GM19025 (cell line): ENCODE results near the gene EGFL7.

Experiments
- ATAC-seq: cut with Tn5 transposase; IDR thresholded peaks from one replicate; pipeline ENCODE4 v1.9.1; 2021; ENCODE audit warnings: mild to moderate bottlenecking, low read depth, moderate library complexity; ENCODE audit not compliant: unreplicated experiment

Gene EGFL7

DNA sequence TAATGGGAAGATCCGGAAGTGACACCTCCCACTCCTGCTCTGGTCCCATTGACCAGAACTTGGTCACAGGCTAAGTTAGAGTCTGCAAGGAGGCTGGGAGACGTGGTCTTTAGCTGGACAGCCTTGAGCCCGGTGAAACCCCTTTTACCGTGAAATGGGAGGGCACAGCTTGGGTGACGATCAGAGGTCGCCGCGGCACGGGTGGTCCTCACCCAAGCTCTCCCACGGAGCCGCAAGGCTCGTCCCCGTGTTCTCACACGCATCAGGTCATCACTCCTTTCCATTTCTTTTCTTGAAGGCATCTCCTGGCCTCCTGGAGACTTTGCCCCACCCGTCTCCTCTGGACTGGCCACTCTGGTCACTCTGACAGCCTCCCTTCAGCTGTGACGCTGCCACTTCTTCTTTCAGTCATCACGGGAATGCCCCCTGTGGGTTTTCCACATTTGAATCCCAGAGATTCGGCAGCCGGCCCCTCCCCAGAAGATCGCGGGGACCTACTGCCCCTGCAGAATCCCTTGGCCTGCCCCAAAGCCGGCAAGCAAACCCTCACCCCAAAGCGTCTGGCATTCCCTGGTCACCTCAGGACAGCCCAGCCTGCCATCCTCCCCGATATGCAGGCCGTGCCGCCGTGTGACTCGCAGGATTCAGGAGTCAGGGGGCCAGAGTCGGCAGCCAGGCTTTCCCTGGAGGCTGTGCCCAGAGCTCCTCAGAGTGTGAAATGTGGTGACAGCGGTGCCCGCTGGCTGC, 18.9 kb upstream of the EGFL7 start:
- ATAC-seq: no peak

DNA sequence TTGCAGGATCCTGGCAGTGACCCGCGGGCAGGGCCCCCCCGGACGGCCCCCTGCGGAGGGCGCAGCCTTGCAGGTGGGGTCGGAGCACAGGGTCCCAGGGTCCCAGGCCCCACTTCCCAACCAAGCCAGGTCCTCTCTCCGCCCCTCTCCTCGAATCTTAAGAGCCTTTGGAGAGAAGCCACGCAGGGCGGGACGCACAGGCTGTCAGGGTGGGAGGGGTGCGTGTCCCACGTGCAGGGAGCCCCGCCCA, 18.4 kb upstream of the EGFL7 start:
- ATAC-seq: no peak

DNA sequence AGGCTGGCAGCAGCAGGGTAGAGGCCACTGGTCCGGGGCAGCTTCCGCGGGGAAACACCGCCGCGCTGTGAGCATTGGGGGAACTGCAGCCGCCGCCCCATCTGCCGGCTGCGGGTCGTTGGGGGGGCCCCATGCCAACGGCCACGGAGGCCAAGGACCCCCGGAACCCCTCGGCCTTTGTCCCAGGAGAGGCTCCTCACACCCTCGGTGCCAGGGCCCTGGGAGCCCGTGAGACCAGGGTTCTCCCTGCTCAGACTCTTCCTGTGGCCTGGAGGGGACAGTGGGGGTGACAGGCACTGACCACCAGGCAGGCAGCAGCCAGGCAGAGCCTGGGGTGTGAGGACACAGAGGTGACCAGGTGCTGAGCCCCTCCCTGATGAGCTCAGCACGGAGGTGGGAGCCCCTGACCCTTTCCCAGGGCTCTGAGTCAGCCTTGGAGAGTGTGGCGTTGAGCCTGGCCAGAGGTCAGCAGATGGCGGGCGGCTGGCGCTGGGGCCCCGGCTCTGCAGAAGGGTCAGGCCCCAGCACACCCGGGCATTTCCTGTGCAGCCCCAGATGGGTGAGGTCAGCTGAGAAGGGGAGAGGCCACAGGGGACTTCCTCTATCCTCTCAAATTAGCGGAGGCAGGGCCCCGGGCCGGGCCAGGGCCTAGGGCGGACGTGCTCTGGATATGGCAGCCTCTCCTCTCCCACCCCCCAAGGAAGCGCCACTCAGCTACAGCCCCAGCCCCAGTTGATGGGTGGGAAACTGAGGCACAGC, 17.9 kb upstream of the EGFL7 start:
- ATAC-seq: no peak

DNA sequence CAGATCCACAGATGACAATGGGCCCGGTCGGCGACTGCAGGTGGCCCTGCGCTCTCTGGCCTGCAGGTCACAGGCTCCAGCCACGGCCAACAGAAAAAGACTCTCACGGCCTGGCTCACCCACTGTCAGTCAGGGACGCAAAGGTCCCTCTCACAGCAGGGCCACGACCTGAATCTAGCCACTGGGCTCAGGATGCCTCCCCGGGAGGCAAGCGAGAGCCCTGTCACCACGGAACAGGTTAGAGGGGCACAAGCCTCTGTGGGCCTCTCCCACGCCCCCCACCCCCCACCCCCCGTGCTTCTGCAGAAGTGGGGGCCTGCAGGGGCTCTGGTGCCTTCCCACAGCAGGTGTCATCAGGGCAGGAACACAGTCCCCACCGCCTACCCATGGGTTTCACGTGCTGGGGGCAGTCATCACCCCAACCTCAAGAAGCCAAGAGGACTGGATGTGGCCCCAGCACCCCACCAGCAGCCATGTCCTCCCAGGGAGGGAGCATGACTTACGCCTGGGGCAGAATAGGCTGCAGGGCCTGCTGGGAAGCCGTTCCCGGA, 17.3 kb upstream of the EGFL7 start:
- no peak for ATAC-seq

DNA sequence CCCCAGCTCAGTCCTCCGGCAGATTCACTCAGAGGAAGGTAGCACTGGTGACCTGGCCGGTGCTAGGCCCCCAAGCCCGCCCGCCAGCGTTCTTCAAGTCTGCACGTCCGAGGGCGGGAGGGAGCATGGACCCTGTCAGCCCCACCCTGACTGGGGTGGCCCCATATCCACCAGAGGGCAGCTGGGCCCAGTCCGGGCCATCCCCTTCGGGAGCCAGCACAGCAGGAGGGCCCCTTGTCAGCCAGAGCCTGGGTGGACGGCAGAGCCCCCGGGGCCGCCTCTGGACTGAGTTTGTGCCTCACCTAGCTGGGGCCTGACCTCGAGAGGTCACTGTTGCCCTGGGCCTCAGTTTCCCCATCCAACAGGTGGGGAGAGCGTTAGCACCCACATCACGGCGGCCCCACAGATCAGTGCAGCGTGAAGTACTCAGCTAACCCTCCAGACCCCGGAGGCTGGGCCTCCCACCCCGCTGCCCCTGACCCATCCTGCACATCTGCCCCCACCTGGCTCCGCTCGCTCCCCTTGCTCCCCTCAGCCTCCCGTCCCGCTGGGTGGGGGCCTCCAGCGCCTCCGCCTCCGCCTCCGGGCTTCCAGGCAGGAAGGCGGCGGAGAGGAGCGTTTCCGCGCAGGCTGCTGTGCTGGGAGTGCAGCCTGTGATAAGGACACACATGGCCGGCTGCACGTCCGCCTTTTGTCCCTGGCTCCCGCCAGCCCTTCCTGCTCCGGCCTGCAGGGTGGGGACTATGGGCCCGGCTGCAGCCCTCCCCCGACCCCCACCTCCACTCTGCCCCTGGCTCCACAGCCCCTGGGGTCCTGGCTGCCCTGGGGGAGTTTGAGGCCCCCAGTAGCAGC, 16.6 kb upstream of the EGFL7 start:
- no peak for ATAC-seq

DNA sequence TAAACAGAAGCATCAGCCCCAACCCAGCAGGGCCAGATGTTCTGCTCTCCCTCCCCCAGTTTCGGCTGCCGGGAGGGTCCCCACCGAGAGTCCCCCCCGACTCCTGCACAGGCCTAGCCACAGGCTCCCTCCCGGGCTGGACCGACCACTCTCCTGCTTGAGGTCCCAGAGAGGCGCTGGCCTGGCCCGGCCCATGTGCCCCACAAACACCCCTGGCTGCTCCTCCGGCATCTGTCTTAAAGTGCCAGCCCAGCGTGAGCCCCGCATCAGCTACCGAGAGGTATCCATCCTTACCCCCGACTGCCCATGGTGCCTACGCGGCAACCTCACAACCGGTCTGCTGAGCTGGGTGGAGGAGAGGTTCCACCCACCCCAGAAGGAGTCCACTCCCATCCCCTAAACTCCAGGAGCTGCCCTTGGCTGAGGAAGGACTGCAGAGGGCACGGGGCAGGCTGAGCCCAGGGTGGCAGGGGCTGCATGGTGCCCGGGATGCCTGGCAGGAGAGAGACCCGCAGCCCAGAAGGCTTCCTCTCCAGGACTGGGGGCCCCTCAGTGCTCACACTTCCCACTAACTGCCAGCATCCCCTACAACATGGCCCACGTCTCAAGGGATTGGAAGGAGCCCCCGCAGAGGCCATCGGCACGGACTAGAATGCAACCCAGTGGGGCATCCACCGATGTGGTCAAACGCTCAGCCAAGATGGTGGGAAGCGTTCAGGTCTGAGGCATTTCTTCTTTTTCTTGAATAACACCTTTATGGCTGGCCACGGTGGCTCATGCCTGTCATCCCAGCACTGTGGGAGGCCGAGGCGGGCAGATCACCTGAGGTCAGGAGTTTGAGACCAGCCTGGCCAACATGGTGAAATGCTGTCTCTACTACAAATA, 15.6 kb upstream of the EGFL7 start:
- no peak for ATAC-seq

DNA sequence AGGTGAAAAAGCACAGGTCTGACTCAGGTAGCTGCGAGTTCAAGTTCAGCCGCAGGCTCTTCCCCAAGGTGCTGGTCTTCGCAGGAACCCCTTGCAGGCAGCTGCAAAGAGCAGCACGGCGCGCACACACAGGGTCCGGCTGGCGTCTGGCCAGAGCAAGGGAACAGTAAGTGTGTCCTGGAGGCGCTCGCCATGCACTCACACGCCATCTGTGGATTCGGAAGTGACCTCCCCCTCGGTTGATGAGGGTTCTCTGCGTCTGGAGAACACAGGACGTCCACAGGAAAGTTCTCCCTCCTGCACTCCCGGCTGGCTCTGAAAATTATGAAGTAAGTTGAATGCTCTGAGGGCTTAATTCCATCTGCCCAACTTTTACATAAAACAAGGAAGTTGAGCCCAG, 14.0 kb upstream of the EGFL7 start:
- no peak for ATAC-seq

DNA sequence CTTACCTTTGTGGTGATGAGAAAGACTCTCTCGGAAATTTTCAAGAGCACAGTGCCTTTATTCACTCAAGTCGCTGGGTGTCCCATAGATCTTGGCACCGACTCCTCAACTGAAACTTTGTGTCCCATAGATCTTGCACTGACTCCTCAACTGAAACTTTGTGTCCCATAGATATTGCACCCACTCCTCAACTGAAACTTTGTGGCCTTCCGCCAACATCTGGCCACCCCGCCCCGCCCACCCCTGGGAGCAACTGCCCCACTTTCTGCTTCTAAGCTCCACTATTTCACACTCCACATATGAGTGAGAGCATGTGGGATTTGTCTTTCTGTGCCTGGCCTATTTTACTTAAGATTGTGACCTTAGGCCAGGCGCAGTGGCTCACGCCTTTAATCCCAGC, 12.7 kb upstream of the EGFL7 start:
- no peak for ATAC-seq

DNA sequence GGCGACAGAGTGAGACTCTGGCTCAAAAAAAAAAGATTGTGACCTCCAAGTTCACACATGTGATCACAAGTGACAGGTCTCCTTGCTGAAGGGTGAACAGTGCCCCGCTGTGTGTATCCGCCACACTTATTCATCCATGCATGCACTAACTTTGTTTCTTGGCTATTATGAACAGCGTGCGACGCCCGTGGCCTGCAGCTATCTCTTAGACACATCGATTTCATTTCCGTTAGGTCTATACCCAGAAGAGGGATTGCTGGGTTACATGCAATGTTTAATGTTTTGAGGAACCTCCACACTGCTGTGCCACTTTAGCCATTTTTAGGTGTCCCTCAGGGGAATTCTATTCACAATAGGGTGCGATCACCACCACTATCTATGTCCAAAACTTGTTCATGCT, 12.1 kb upstream of the EGFL7 start:
- no peak for ATAC-seq

DNA sequence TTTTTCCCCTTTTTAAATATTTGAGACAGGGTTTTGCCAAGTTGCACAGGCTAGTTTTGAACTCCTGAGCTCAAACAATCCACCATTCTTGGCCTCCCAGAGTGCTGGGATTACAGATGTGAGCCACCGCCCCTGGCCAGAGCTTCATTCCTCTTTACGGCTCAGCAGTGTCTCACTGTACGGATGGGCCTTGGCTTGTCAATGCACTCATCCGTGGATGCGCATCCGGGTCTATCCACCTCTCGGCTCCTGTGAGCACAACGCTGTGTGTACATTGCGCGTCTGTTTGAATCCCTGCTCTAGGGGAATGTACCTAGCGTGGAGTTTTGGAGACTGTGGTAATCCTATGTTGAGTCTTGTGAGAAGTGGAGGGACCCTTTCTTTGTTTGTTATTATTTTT, 10.9 kb upstream of the EGFL7 start:
- no peak for ATAC-seq

DNA sequence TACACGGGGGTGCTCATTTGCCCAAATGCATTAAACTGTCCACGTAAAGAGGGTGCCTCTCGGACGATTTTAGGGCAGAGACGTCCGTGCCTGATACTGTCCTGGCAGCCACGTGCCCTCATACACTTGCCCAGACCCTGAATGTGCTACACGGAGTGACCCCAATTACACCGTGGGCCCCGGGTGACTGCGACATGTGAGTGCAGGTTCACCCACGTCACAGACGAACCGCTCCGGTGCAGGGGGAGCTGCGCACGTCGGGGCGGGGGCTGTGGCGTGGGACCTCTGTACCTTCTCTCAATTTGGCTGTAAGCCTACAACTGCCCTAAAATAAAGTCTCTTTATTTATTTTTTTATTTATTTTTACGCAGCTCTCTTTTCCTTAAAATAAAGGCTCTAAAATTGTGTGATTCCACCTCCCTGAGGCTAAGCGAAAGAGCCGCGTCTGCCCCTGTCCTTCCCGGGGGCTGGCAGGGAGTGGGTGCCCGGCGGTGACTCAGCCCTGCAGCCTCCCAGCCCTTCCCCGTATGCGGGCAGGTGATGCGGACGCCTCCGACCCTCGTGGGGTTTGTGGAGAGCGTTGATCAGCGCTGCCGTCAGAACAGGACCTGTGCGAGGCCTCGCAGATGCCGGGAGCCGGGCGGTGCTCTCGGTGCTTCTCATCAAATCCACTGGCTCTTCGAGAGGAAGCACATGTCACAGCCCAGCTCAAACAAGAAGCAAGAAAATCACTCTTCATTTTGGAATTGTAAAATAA, 9.2 kb upstream of the EGFL7 start:
- ATAC-seq: no peak

DNA sequence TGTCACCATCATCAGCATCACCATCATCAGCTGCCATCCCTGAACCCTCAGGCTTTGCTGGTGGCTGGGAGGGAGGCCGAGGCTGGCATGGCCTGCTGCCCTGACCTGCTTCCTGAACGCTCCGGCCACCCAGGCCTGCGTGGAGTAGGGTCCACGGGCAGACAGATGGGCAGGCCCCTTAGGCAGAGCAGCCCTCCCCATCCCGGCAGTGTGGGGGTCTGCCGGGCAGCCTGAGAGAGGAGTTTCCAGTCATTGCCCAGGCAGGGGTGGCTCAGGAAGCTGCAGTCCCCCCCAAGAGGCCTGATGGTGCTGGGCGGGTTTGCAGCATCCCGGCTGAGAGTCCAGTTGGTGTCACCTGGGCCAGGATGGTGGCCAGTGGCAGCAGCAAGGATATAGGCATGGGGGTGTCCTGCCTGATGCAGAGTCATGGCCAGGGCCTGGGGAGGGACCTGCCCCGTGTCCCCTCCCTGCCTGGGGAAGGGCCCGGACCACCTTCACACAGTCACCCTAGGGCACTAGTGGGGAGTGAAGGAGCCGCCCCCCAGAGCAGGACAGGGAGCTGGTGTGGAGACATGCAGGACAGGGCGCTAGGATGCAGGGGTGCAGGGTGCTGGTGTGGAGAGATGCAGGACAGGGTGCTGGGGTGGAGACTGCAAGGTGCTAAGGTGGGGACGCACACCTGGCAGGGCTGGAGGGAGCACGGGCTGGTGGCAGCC, 7.7 kb upstream of the EGFL7 start:
- no peak for ATAC-seq

DNA sequence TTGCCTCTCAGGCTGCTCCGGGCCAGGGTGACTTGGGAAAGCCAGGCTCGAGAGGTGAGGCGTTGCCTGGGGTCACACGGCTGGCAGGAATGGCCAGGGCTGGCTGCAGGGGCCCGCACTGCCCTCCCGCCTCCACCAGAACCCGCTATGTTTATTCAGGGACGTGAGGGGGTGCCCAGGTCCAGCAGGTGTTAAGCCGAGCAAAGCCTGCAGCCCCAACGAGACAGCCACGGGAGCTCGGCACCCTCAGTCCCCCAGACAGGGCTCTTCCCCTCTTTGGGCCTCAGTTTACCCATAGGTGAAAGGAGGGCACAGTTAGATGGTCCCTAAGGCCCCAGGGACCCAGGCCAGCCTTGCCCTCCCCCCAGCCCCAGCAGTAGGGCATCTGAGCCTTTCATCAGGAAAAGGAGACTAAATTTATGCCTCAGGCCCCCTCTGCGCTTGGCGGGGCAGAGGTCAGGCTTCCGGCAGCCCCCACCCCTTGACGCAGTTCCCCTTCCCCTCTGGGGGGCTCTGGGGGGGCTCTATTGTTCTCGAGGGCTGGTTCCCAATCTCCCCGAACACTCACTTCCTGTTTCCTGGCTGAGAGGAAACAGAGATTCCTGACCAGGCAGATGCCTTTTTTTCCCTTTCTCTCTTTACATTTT, 7.1 kb upstream of the EGFL7 start:
- ATAC-seq: no peak

DNA sequence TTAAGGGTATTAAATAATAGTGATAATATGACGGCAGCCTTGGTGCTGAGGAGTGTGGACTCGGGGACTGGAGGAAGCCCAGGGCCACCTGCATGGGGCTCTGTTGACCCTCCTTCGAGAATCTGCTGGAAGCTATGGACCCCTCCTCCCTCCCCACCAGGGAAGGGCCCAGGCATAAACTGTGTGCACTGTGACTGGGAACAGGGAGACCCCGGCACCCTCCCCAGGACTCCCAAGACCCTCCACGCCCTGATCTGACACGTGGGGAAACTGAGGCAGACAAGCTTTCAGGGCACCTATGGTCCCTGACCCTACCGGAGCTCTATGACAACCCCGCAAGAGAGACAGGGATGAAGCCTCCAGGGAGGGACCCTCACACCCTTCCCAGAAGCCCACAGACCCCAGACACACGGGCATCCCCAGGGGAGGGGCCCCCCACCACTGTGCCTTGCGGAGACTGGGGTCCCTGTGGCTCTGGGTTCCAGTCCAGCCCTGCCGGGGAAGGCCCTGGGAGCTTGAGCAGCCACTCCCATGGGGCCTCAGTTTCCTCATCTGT, 6.5 kb upstream of the EGFL7 start:
- ATAC-seq: no peak

DNA sequence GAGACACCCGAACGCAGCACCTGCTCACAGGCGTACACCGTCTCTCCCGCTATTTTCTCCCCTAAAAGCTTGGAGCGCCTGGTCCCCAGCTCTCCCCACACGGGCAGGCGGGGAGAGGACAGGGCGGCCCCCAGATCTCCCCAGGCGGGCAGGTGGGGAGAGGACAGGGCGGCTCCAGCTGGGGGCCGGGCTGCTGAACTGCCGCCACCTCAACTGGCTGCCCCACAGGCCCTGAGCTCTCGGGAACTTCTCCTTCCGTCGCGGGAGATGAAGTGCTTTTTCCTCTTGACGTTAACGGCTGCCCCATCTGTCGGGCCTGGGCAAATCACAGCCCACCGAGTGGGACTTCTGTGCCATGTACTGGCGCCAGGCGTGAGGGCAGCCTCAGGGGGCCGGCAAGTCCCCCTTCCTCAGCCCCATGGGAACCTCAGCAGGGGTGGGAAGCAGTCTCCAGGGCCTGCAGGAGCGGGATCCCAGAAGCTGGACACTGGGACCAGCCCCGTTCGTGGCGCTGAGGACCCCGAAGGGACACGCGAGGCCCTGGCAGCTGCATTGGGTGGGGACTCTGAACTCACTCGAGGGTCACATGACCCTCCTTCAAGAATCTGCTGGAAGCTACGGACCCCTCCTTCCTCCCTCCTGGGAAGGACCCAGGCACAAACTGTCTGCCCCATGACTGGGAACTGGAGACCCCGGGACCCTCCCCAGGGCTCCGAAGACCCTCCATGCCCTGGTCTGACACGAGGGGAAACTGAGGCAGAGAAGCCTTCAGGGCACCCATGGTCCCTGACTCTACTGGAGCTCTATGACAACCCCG, 5.7 kb upstream of the EGFL7 start:
- ATAC-seq: no peak

DNA sequence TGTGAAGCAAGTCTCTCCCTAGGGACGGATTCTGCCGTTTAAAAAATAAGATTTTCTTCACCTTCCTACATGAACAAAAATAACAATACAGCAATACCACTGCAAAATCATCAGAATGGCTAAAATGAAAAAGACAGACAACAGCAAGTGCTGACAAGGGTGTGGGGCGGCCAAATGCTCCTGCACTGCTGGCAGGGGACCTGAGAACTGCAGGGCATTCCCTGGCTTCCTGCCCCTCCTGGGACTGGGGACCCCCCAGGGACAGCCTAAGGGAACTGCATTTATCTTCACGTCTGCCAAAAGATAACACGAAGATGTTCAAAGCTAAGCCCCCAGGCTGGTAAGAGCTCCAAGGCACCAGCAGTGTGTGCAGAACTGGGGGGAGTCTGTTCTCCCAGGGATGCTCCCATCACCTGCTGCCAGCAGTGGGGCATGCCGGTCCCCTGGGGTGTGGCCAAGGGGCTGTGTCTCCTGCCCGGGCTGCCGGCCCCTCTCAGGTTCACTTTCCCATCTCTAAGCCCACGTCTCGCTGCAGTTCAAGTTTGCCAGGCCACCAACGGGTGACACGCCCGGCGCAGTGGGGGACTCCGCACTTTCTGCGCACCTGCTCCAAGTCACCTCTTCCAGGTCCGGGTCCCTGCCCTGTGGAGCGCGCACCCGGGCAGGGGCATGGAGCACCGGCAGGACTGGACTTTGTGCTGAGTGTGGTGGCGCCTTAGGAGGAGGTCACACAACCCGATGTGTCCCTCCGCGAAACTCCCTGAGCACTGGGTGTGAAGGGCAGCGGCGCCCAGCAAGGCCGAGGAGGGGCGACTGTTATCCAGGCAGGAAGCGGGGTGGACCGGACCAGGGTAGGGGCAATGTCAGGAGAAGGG, 4.5 kb upstream of the EGFL7 start:
- no peak for ATAC-seq
